ENCODE results near the gene VIPR1. TPM values are rescaled to one million over a fixed set of nuclear protein-coding genes. Genes with fewer than 3 reads are reported as not detected.

The VIPR1 gene
- total RNA-seq, 1 experiment from 2014 or later = not detected

DNA sequence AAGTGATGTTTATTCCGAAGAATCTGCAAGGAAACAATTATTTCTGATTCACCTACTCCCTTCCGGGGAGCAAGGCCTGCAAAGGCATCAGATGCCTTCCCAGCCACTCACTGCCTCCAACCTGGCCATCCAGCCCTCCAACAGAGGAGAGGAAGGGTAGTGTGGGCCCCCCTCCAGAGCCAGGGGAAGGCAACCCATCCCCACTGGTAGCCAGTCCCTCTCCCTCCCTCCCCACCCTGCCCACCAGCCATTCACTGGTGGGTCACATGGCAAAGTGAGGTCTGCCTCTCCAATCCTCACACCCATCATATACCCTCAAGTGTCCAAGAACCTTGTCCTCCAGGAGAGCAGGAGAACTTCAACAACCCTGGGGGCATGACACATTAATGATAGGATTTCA lies 2.4 kb upstream of the VIPR1 start:
- H3K27me3 ChIP-seq (replicated peaks) = peaks cover 13% of the 10 kb centered on the region
- H3K27ac ChIP-seq = no peak overlapping the region
- H3K4me3 ChIP-seq = no peak overlapping the region
- peaks cover 18% of the 10 kb centered on the region for H3K4me1 ChIP-seq (replicated peaks)
- H3K36me3 ChIP-seq = no peaks in the 10 kb centered on the region
- no peaks in the 10 kb centered on the region for H3K9me3 ChIP-seq (replicated peaks)
- peak in 1 of 2 experiments; percentile 16 for DNase-seq (ENCODE audit: low read depth in 1 of 2, low spot score in 2 of 2)

GRCh38 chr3:42500909-42501308 lies 1.5 kb upstream of the VIPR1 start:
- H3K27me3 ChIP-seq (replicated peaks) = peaks cover 13% of the 10 kb centered on the region
- no peak overlapping the region for H3K27ac ChIP-seq

DNA sequence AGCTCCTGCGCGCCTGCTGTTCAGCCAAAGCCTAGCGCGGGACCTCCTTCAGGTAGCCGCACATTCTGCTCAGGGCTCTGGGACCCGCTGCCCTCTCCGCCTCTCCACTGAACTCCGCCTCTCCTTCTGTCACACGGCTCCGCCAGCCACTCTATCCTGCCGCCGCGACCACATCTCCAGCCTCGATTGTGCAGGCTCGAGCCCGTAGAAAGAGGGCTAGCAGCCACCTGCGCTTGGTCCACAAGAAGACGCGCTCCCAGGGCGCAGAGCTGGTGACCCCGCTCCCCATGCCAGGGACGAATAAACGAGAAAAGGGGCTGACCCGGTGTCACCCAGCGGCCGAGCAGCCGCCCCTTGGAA lies 1.1 kb upstream of the VIPR1 start:
- Histone ChIP-seq H3K4me3 (no peak overlapping the region), H3K9me3 (replicated peaks) (no peaks in the 10 kb centered on the region), H3K27me3 (replicated peaks) (peaks cover 13% of the 10 kb centered on the region), H3K36me3 (no peaks in the 10 kb centered on the region), H3K27ac (no peak overlapping the region), H3K4me1 (replicated peaks) (peaks cover 16% of the 10 kb centered on the region)
- peak in 1 of 2 experiments; percentile 25 for DNase-seq (ENCODE audit: low read depth in 1 of 2, low spot score in 2 of 2)

More at GRCh38 chr3:42500909-42501308, 1.5 kb upstream of the VIPR1 start:
- peaks cover 18% of the 10 kb centered on the region for H3K4me1 ChIP-seq (replicated peaks)
- no peak overlapping the region for H3K4me3 ChIP-seq
- peak in 1 of 2 experiments; percentile 8 for DNase-seq (ENCODE audit: low read depth in 1 of 2, low spot score in 2 of 2)
- H3K9me3 ChIP-seq (replicated peaks) = no peaks in the 10 kb centered on the region
- H3K36me3 ChIP-seq = no peaks in the 10 kb centered on the region

GRCh38 chr3:42501681-42502428 lies 588 bp upstream of the VIPR1 start:
- H3K27me3 ChIP-seq (replicated peaks) = peaks cover 13% of the 10 kb centered on the region
- no peaks in the 10 kb centered on the region for H3K36me3 ChIP-seq
- DNase-seq (ENCODE audit: low read depth in 1 of 2, low spot score in 2 of 2) = peak in 1 of 2 experiments; percentile 37
- no peak overlapping the region for H3K27ac ChIP-seq
- peaks cover 14% of the 10 kb centered on the region for H3K4me1 ChIP-seq (replicated peaks)
- no peaks in the 10 kb centered on the region for H3K9me3 ChIP-seq (replicated peaks)
- H3K4me3 ChIP-seq = no peak overlapping the region

- Histone ChIP-seq H3K36me3 (no peaks in the 10 kb centered on the region), H3K9me3 (replicated peaks) (no peaks in the 10 kb centered on the region), H3K27me3 (replicated peaks) (peaks cover 13% of the 10 kb centered on the region), H3K4me3 (no peak overlapping the region), H3K27ac (no peak overlapping the region), H3K4me1 (replicated peaks) (peaks cover 9% of the 10 kb centered on the region)
- DNase-seq (ENCODE audit: low read depth in 1 of 2, low spot score in 2 of 2) = peak in 1 of 2 experiments; percentile 13
Measured at GRCh38 chr3:42503251-42503924, 945 bp downstream of the VIPR1 start.

- Histone ChIP-seq H3K36me3 (no peaks in the 10 kb centered on the region), H3K4me1 (replicated peaks) (peaks cover 9% of the 10 kb centered on the region), H3K4me3 (no peak overlapping the region), H3K27ac (no peak overlapping the region), H3K27me3 (replicated peaks) (peaks cover 13% of the 10 kb centered on the region), H3K9me3 (replicated peaks) (no peaks in the 10 kb centered on the region)
- peak in 1 of 2 experiments; percentile 12 for DNase-seq (ENCODE audit: low read depth in 1 of 2, low spot score in 2 of 2)
Measured at GRCh38 chr3:42503957-42504333, 1.5 kb downstream of the VIPR1 start.

- Histone ChIP-seq H3K27ac (no peak overlapping the region), H3K36me3 (no peaks in the 10 kb centered on the region), H3K27me3 (replicated peaks) (peaks cover 13% of the 10 kb centered on the region), H3K9me3 (replicated peaks) (no peaks in the 10 kb centered on the region), H3K4me3 (no peak overlapping the region), H3K4me1 (replicated peaks) (peaks cover 9% of the 10 kb centered on the region)
- DNase-seq (ENCODE audit: low read depth in 1 of 2, low spot score in 2 of 2) = peak in 1 of 2 experiments; percentile 15
Measured at GRCh38 chr3:42504334-42505127, 2.1 kb downstream of the VIPR1 start.

- no peak overlapping the region for H3K4me3 ChIP-seq
- H3K9me3 ChIP-seq (replicated peaks) = no peaks in the 10 kb centered on the region
- peak in 1 of 2 experiments; percentile 28 for DNase-seq (ENCODE audit: low read depth in 1 of 2, low spot score in 2 of 2)
- peaks cover 9% of the 10 kb centered on the region for H3K4me1 ChIP-seq (replicated peaks)
- H3K27me3 ChIP-seq (replicated peaks) = peaks cover 13% of the 10 kb centered on the region
- H3K36me3 ChIP-seq = no peaks in the 10 kb centered on the region
- no peak overlapping the region for H3K27ac ChIP-seq
Measured at GRCh38 chr3:42505128-42505848, 2.8 kb downstream of the VIPR1 start.

DNA sequence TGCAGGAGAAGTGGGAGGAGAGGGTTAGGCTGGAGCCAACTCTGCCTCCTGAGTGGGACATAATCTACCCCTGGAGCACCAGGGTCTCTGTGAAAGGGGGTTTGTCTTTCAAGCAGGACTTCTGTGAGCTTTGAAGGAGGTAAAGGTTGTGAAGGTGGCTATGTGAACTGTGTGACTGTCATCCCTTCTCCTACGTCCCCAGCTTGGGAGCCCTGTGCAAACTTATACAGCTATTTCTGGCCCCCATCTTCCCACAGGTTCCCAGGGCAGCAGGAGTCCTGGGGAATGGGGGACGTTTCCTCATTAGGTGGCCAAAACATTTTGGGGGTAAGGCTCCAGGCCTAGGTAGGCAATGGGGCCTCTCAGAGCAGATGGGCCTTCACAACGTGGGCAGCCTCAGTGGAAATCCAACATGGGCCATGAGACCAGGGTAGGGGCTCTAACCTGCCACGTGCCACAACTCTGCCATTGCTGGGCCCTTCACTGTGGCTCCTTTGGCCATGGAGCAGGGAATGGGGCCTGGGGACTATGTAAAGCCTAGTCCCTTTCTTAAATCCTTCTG lies 3.5 kb downstream of the VIPR1 start:
- no peak overlapping the region for H3K27ac ChIP-seq
- peaks cover 13% of the 10 kb centered on the region for H3K27me3 ChIP-seq (replicated peaks)
- no peaks in the 10 kb centered on the region for H3K9me3 ChIP-seq (replicated peaks)
- DNase-seq (ENCODE audit: low read depth in 1 of 2, low spot score in 2 of 2) = peak in 1 of 2 experiments; percentile 16
- H3K4me1 ChIP-seq (replicated peaks) = peaks cover 9% of the 10 kb centered on the region
- no peak overlapping the region for H3K4me3 ChIP-seq
- H3K36me3 ChIP-seq = no peaks in the 10 kb centered on the region

GRCh38 chr3:42507252-42507651 lies 4.8 kb downstream of the VIPR1 start:
- DNase-seq (ENCODE audit: low read depth in 1 of 2, low spot score in 2 of 2) = peak in 1 of 2 experiments; percentile 11
- no peaks in the 10 kb centered on the region for H3K36me3 ChIP-seq
- H3K4me3 ChIP-seq = no peak overlapping the region
- peaks cover 3% of the 10 kb centered on the region for H3K4me1 ChIP-seq (replicated peaks)
- peaks cover 3% of the 10 kb centered on the region for H3K27me3 ChIP-seq (replicated peaks)
- H3K9me3 ChIP-seq (replicated peaks) = no peaks in the 10 kb centered on the region
- H3K27ac ChIP-seq = no peak overlapping the region

GRCh38 chr3:42507761-42508335 lies 5.4 kb downstream of the VIPR1 start:
- no peak overlapping the region for H3K27ac ChIP-seq
- H3K27me3 ChIP-seq (replicated peaks) = no peaks in the 10 kb centered on the region
- no peak overlapping the region for H3K4me3 ChIP-seq
- no peak for DNase-seq (ENCODE audit: low read depth in 1 of 2, low spot score in 2 of 2)
- H3K4me1 ChIP-seq (replicated peaks) = no peaks in the 10 kb centered on the region
- no peaks in the 10 kb centered on the region for H3K9me3 ChIP-seq (replicated peaks)
- H3K36me3 ChIP-seq = no peaks in the 10 kb centered on the region

- DNase-seq (ENCODE audit: low read depth in 1 of 2, low spot score in 2 of 2) = no peak
- no peaks in the 10 kb centered on the region for H3K9me3 ChIP-seq (replicated peaks)
- H3K4me1 ChIP-seq (replicated peaks) = no peaks in the 10 kb centered on the region
- H3K4me3 ChIP-seq = no peak overlapping the region
- H3K36me3 ChIP-seq = no peaks in the 10 kb centered on the region
- H3K27me3 ChIP-seq (replicated peaks) = no peaks in the 10 kb centered on the region
- no peak overlapping the region for H3K27ac ChIP-seq
Measured at GRCh38 chr3:42508562-42508961, 6.1 kb downstream of the VIPR1 start.

- no peaks in the 10 kb centered on the region for H3K9me3 ChIP-seq (replicated peaks)
- DNase-seq (ENCODE audit: low read depth in 1 of 2, low spot score in 2 of 2) = no peak
- H3K4me3 ChIP-seq = no peak overlapping the region
- no peak overlapping the region for H3K27ac ChIP-seq
- H3K27me3 ChIP-seq (replicated peaks) = no peaks in the 10 kb centered on the region
- no peaks in the 10 kb centered on the region for H3K36me3 ChIP-seq
- no peaks in the 10 kb centered on the region for H3K4me1 ChIP-seq (replicated peaks)
Measured at GRCh38 chr3:42509111-42509510, 6.7 kb downstream of the VIPR1 start.

All from SJSA1 (cell line).